Activated T-cell treated with anti-CD3 and anti-CD28 coated beads, Interleukin-2, amount 50 U/mL, for 48 hours (primary cell): ENCODE measurements around the gene CELF6.

Source experiments
- DNase-seq, 2 experiments: peaks; one replicate each; pipeline ENCODE4 v3.0.0-alpha.2; 2020

The CELF6 gene

DNA sequence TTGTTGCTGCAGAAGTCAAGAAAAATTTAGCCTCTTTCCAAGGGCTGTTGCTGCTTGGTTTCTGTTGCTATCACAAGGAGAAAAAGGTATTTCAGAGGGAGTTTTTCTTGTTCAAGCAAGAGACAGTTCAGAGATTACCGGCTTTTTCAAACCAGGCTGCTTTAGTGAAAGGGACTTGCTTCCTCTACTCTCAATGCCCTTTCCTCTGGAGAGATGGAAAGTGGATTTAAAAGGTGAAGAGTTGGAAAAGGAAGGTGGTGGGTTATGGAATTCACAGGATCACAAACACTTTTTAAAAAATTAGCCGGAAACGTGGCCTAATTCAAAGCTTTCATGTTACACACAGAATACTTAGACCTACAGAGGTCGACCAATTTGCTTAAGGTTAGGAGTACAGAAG is 48.7 kb downstream of the CELF6 start:
- no peak for DNase-seq

DNA sequence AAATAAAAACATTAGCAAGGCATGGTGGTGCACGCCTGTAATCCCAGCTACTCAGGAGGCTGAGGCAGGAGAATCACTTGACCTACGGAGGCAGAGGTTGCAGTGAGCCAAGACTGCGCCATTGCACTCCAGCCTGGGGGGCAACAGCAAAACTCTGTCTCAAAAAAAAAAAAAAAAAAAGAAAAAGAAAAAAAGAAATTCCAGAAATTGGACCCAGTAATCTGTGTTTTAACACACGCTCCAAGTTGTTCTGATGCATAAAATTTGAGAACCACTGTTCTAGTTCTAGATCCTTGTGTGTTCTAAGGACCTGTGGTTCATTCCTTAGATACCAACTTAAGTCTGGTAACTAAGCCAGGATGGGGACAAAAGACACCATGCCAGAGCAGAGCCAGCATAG is 50.2 kb downstream of the CELF6 start:
- no peak for DNase-seq

DNA sequence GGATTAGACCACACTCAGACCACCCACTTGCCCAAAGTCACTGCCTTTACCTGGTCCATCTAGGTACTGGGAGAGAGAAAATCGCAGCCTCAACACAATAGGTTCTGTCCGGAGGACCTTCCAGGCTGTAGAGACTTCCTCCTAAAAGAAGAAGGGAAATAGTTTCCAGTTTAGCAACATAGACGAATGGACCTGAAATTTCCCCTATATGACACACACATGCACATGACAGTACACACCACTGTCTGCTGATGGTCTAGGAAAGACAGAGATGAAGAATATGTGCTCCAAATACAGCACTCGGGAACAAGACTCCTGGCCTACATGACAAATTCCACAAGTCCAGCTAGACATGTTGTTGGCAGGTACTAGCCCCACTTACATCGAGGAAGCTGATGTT is 54.9 kb downstream of the CELF6 start:
- DNase-seq = no peak

DNA sequence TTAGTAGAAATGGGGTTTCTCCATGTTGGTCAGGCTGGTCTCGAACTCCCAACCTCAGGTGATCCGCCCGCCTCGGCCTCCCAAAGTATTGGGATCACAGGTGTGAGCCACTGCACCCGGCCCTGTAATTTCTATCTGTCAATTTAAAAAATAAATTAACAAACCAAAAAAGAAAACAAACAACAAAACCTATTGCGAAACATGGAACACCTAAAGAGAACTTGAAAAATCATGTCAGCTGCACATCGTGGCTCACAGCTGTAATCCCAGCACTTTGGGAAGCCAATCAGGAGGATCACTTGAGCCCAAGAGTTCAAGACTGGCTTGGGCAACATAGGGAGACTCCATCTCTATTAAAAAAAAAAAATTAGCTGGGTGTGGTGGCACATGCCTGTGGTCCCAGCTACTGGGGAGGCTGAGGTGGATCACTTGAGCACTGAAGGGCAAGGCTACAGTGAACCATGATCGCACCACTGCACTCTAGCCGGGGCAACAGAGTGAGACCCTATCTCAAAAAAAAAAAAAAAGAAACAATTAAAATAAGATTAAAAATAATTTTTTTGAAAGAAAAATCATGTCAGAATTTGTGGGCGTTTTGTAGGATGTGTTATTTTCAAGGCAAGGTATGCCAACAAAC is 67.2 kb downstream of the CELF6 start:
- no peak for DNase-seq

DNA sequence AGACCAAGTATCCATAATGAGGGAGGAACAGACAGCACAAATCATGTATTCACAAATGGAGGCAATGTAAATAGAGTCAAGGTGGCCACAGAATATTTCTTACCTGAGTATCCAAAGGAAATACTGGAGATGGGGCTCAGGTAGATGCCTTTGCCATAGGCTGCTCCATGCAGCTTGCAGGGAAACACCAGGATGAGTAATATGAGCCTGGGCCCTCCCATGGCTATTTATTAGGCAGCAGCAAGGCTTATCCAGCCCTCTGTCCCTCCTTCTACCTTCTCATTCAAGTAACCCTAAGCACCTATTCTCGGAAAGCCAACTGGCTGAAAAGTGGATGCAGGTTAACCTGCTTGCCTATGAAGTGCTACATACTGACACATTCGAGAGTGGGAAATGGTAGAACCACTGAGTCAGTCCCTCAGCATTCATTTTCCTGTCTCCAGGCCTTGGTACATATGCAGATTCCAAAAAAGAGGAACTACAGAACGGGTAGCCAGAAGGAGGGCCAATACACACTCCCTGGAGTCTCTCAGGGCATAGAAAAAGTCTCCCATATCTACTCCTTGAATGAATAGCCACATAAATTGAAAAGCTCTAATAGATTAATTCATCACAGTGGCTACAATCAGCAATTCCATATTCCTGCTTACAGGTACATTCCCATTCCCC is 70.7 kb downstream of the CELF6 start:
- DNase-seq = no peak

DNA sequence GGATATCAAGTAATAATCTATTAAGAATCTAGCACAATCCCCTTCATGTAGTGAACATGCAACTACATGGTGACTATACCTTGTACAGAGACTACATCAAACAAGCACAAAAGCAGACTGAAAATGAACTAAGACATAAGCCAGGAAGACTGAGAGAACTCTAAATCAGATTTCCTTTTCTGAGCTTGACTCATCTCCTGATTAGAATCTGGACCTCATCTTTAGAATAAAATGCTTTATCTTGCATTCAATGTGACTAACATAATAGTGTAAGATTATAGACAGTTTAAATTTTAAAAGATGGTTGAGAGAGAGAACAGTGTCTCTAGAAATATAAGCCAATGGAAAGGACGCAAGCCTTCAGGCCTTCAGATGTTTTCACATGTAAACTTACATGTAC is 71.4 kb downstream of the CELF6 start:
- DNase-seq = no peak

DNA sequence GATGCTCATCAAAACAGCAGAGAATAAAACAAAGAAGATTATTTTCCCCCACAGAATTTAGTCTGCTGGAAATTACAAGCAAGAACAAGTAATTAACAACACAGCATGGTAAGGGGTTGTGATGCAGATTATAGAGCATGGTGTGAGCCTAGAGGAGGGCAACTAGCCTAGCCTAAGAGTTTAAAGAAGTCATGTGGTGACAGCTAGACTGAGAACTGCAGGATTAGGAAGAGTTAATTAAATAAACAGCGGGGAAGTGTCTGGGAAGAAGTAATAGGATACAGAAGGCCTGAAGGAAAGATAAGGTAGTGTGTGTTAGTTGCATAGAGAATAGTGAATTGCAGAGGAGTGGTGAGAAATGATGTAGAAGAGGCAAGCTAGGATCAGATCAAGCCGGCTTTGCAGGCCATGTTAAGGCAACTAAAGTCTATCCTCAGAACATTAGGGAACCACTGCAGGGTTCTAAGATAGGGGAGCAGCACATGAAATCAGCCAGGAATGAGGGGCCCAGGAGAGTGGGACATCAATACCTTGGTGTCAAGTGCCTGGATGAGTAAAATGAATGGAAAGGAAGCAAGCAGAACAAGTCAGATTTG is 77.1 kb downstream of the CELF6 start:
- DNase-seq = no peak

DNA sequence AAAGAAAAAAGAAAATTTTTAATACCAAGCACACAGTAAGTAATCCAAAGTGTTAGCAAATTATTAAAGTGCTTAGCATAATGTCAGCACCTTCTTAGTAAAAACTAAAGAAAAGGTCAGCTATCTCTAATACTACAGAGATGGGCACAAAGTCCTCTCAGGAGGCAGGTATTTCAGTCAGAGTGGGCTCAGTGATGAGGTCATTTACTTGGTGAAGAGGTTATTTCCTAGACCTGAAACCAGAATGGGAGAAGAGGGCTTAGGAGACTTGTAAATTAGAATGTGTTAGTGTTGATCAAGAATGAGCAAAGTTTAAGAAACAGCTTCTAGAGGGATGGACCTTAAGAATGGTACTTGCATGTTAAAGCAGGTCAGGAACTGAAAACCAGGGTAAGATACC is 80.3 kb downstream of the CELF6 start:
- DNase-seq = no peak

DNA sequence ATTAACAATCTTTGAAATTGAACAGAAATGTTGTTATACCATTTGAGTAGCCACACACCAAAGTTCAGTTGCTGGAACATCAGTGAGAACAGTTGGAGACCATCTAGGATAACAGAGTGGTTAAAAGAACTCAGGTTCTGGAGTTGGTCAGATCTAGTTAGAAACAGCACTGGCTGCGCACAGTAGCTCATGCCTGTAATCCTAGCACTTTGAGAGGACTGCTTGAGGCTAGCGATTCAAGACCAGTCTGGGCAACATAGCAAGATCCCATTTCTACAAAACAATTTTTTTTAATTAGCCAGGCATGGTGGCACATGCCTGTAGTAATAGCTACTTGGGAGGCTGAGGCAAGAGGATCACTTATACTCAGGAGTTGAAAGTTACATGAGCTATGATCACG is 81.4 kb downstream of the CELF6 start:
- DNase-seq = no peak

DNA sequence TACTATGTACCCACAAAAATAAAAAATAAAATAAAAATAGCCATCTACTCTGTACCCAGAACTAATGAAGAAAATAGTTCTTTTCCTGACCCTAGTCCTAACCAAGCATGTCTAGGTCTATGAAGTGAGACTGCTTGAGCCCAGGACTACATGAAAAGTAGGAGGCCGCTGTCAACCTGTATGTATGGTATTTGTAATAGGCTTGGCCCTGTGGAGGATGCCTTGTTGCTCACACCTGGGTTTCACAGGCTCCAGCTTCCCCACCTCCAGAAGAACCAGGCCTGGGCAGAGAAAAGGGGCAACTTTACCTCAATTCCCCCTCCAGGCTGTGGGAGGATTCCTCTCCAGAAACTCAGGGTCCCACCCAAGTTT is 82.1 kb downstream of the CELF6 start:
- DNase-seq = no peak

DNA sequence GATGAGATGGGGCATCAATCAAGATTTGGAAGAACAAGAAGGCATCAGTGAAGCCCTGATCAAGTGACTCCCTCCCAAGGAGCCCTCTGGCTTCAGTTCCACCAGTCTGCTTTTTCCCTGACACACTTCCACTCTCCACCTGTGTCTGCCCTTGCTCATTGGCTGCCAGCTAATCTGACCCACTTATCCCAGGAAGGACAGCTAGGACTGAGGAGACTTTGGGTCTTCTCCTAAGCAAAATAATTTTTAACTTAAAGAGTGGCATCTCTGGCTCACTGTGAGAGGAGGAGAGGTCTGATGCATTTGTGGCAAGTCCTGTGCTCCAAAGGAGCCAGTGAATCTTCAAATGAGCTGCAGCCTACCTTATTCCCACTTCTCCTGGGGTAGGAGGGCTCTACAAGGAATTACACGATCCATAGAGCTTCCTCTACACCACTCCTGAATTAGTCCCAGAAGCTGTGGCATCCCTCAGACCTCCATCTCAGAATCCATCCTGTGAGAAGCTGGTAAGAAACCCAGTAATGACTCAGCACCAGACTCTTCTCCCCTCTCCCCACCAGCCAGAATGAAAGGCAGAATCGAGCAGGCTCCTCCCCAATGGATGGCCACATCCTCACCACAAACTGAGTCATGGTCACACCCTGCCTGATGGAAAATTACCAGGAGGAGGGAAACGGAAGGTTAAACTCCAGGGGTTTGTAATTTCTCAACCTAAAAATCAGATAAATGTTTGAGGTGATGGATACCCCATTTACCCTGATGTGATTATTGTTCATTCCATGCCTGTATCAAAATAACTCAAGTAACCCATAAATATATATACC is 82.7 kb downstream of the CELF6 start:
- DNase-seq = peak; percentile 83 to 85

DNA sequence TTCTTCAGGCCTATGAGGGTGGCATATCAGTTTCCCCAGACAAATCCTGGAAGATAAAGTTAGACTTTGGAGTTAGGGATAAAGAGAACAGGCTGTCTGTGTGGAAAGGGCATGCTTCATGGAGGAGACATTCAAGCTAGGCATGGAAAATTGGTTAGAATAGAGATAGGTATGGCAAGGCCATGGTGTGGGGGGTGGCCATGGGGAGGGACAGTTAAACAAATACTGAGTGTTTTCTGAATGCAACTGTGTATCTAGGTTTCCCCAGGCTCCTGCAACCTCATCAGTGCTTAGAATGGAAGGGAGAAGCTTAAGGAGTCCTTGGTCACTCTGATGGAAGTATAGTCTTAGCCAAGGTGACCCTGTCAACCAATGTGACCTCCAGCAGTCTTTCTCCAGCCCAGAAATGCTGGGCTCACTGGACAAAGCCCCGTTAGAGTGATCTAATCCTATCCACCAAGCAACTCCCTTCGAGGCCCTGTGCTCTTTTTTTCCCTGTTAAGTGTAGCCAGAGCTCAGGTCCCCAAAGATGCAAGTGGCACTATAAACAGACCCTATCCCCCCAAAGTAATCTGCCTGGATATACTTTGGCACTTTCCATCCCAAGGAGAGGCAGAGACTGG is 83.5 kb downstream of the CELF6 start:
- no peak for DNase-seq

DNA sequence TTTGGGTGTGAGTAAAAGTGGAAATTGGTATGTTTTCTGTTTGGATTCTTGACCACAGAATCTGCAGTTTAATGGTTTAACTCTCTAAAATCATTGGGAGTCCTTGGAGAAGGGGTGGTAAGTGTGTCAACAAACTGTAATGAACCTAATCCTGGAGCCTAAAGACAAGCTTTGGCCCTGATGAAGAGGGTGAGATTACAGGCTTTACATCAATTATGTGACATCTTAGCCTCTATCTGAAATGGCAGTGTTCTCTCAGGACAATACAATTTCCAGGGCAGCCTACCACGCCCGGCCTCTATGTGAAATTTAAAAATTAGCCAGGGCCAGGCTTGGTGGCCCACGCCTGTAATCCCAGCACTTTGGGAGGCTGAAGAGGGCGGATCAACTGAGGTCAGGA is 84.7 kb downstream of the CELF6 start:
- no peak for DNase-seq
